Astrocyte of the cerebellum (primary cell): ENCODE data around the gene EPS8L3.

Experiments
- DNase-seq: peaks from one replicate; pipeline ENCODE4 v3.0.0-alpha.2; 2011; ENCODE audit warnings: low read depth
- H3K4me3 ChIP-seq: 2 replicates; pipeline ENCODE4 v1.5.1; 2011; ENCODE audit warnings: mild to moderate bottlenecking, low read depth, low read length, moderate library complexity
- CTCF ChIP-seq: IDR thresholded peaks from 2 replicates; pipeline ENCODE4 v1.5.1; 2012; ENCODE audit warnings: low read length, low read depth, moderate library complexity, mild to moderate bottlenecking; ENCODE audit errors: missing control alignments
- in situ Hi-C: cut with HindIII; loops from 2 replicates; pipeline ENCODE4 v1.10.0; 2017; ENCODE audit warnings: low sequenced_read_pairs

Gene EPS8L3

DNA sequence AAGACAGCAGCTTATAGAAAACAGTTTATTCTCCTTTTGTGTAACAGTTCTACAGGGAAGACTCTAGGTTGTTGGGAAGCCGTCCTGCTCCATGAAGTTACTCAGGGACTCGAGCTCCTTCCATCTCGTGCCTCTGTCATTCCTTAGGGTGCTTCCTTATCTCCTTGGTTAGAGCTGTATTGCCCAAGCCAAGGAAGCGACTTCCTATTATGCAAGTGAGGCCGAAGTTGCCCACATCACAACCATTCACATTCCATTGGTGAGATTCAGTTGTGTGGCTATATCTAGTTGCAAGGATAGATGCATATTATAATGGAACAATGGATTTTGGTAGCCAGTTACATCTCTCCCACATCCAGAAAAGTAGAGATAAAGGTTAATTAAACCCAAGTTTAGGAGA is 42.7 kb downstream of the EPS8L3 start:
- in situ Hi-C loops, result no loop called here
- no peak for DNase-seq
- TF ChIP-seq CTCF, result no peak
- H3K4me3 ChIP-seq, result no peak overlapping the region

- H3K4me3 ChIP-seq, result no peak overlapping the region
- TF ChIP-seq CTCF, result no peak
- in situ Hi-C loops, result no loop called here
- no peak for DNase-seq
Observed at GRCh38 chr1:109719337-109719837, 44.3 kb downstream of the EPS8L3 start.

- in situ Hi-C loops, result no loop called here
- H3K4me3 ChIP-seq, result no peak overlapping the region
- DNase-seq, result no peak
- TF ChIP-seq CTCF, result no peak
Observed at GRCh38 chr1:109718495-109718894, 45.2 kb downstream of the EPS8L3 start.

- no peak for TF ChIP-seq CTCF
- in situ Hi-C loops, result no loop called here
- H3K4me3 ChIP-seq, result no peak overlapping the region
- DNase-seq, result no peak
Observed at GRCh38 chr1:109717729-109718128, 46.0 kb downstream of the EPS8L3 start.

DNA sequence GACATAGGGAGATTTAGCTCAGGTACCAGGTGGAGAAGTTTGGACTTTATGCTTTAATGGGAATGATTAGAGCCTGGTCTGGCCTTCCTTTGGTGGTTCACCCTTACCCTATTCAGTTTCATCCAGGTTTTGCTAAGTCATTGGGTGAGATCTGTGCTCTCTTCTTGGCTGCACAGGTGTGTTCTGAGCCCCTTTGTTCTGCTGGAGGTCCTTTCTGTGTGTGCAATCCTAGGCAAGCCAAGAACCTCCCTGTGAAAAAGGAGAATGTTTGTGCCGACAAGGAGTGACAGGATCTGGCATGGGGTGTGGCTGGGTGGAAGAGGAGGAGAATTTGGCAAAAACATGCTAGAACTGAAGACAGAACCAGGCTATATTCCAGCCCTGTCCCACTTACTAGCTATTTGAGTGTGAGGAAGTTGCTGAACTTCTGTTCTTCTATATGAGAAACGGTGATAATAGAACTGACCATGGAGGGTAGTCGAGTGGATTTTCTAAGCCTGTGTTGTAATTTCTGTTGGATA is 47.1 kb downstream of the EPS8L3 start:
- in situ Hi-C loops, result no loop called here
- H3K4me3 ChIP-seq, result no peak overlapping the region
- no peak for DNase-seq
- no peak for TF ChIP-seq CTCF

GRCh38 chr1:109716121-109716520 is 47.6 kb downstream of the EPS8L3 start:
- no peak for DNase-seq
- in situ Hi-C loops, result no loop called here
- no peak for TF ChIP-seq CTCF
- H3K4me3 ChIP-seq, result no peak overlapping the region
